ENCODE data around the gene ENO4.

Gene ENO4

DNA sequence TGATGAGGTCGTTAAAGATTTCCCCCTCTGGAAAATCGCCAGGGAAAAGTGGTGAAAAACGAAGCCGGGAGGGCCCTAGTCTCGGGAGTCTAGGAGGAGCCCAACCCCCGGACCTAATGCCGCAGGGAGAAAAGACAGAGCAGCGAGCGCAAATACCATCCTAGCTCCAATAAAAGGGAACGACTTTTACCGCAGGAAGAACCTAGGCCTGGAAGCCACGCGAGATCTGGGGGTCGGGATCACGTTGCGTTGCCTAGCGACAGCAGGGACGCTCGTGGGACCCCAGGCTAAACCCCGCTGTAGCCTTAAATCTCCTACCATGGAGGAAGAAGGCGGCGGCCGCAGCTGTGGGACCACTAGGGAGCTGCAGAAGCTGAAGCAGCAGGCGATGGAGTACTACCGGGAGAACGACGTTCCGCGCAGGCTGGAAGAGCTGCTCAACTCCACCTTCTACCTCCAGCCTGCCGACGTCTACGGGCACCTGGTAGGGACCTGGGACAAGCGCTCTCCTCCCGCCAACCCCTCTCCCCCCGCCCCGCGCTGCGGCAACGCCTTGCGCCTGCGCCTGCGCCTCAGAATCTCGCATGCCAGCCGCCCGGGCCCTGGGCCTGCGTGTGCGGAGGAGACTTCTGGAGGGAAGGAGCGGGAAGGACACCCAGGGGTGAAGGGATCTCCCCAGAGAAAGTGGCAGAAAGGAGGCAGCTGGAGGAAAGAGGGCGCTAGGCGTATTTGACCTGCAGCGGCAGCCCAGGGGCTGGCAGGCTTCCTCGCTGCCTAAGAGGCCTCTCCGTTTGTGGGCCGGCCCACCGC lies at the start of gene ENO4:
TSS of gene ENO4 (plus strand) at position 252 of the 810 bp plus-strand sequence. CDS start at position 320, 68 bp downstream.
- no peak for DNase-seq

DNA sequence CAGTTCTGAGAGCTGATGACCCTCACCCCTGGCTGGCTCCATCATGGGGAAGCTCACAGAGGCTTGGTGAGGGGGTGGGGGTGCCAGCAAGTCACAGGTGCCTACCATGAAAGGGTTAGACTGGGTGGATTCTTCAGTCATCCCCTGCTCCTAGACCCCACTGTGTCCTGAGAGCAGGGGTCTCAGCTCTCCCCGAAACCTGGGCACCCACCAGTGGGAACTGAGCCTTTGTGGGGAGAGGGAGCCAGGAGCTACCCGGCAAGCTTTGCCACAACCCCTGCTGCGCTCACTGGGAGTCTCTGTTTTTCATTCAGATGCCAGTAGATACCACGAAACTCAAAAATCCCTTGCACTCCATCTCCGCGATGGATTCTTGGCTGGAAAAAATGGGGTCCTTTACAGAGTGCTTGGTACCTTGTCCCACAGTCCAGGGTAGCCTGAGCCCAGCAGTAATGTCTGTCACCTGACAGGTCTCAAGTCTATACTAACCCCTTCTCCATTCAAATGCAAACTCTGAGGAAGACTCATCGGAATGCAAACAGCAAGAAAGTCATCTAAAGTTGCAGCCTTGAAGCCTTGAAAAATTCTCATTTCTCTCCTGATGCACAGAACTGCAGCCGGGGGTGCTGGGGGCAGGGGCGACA lies 48.9 kb upstream of the ENO4 start:
- DNase-seq: no peak

GRCh38 chr10:116801658-116802057 lies 47.6 kb upstream of the ENO4 start:
- DNase-seq: no peak

DNA sequence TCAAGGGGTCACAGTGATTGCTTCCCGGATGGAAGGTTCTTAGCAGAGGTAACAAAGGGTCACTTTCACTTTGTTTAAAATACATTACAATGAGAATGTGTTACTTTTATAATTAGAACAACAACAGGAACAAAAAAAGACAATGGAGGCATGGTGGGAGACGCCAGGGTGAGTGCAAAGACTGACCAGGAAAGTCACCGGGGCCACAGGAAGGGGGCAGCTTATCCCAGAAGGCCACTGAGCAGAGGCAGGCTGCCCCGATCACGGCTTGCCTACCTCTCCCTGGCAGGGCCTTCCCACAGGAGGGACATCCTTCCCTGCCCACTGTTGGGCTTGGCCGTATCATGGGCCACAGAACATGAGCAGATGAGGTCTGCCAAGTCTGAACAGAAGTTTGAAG lies 46.8 kb upstream of the ENO4 start:
- no peak for DNase-seq

DNA sequence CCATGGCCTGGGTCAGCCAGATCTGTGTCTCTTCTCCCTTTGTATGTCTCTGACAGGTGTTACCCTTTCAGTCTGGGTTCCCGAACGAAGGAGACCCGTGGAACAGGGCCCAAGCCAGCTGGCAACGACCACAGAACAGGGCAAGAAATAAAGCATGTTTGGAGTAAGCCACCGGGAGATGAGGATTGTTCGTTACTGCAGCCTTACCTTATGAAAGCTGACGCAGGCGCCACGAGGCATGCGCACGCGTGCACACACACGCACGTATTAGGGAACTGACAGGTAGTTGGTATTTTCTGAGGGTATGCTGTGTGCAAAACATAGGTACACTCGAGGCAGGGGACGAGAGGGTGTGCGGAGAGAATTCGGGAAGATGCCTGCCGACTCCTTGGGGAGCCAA lies 46.4 kb upstream of the ENO4 start:
- DNase-seq: no peak

GRCh38 chr10:116803451-116804249 lies 45.6 kb upstream of the ENO4 start:
- no peak for DNase-seq

DNA sequence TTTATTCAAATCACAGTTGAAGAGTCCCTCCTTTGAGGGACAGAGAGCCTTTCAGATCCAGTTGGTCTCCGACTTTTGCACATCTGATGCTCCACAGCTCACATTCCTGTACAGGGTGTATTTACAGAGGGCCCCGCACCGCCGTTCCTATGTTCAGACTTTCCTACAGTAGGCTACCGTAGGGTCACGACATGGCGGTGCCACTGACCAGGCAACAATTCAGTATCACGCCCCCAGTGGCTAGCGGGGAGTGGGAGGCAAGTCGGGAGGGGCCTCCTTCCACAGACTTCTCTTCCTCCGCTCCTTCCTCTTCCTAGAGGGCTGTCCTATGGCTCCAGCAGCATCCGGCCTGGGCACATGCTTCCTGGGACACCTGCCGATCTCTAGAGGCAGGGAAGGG lies 40.6 kb upstream of the ENO4 start:
- no peak for DNase-seq

GRCh38 chr10:116809483-116810119 lies 39.7 kb upstream of the ENO4 start:
- no peak for DNase-seq

DNA sequence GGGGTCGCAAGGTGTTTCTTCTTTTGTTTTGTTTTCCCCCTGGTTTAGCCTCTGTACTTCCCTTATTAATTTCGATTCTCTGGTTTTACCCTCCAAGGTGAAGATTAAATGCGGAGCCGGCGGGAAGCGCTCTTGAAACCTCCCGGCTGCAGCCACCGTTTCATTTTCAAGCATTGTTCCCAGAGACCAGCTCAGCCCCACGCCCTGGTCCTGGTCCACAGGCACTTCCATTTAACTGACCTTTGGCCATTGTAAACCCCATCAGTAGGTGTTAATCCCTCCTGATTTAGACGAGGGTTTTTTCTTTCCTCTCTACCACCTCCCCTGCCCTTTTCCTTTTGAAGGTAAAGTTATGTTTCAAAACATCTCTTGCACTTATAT lies 39.2 kb upstream of the ENO4 start:
- DNase-seq: no peak

GRCh38 chr10:116810895-116811294 lies 38.4 kb upstream of the ENO4 start:
- DNase-seq: no peak

GRCh38 chr10:116811691-116812090 lies 37.6 kb upstream of the ENO4 start:
- DNase-seq: no peak

- DNase-seq: no peak
Measured at GRCh38 chr10:116815641-116816415, 33.5 kb upstream of the ENO4 start.

DNA sequence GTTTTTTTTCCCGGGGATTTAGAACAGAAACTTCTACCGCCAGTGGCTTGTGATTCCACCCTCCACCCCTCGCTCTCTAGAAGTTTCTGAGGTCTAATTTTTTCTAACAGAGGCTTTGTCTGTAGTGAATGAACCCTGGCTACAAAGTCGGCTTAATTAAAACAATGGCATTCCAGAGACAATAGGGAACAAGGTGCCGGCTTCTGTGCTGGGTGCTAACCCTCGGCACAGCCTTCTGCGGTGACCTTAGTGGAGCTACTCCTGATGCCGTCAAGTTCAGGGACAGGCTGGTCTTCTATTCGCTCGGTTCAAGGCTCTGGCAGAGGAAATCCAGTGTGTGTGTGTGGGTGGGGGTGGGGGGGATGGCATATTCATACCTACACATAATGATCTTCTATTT lies 32.1 kb upstream of the ENO4 start:
- no peak for DNase-seq

DNA sequence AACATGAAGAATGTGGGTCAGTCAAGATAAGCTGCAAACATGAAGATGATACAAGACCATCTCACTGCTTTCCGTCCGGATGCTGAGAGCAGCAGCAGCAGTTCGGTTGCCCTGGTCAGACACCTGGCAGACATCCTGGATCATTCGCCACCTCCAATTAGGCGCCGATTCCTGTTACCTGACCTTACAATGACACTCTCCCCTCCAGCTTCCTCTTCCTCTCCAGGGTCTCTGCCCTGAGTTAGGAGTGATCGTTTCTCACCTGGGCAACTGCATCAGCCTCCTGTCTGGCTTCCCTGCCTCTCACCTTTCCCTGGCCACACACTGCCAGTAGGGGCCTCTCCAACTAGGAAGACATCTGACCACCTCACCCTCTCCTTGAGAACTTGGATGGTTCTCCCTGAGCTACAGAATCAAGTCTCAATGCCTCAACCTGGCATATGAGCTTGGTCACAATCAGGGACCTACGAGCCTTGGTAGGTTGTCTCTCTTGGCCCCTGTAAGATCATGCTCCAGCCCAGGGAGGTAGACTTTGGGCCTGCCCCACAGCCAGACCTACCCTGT lies 31.4 kb upstream of the ENO4 start:
- no peak for DNase-seq

DNA sequence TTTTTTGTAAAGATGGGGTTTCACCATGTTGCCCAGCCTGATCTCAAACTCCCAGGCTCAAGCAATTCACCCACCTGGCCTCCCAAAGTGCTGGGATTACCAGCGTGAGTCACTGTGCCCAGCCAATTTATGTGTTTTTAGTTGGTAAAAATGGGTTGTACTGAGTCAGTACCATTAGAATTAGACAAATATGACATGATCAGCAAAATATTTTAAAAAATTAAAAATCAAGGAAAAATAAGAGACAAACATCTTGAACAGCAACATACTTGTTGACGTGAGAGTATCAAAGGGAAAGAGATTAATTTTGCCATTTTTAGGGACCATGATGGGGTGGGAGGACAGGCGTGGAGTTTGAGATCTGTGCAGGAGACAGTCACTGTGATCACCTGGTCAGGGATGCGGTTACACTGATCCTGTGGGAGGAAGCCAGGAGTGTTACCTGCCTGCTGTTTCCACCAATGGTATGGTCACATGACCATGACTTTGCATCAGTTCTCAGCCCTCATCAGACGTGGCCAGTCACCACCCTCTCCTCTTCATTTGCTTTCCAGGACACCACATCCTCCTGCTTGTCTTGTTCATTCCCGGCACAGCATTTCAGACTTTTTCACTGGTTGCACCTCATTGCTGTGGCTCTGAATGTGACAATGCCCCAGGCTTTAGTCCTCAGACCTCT lies 29.2 kb upstream of the ENO4 start:
- no peak for DNase-seq

DNA sequence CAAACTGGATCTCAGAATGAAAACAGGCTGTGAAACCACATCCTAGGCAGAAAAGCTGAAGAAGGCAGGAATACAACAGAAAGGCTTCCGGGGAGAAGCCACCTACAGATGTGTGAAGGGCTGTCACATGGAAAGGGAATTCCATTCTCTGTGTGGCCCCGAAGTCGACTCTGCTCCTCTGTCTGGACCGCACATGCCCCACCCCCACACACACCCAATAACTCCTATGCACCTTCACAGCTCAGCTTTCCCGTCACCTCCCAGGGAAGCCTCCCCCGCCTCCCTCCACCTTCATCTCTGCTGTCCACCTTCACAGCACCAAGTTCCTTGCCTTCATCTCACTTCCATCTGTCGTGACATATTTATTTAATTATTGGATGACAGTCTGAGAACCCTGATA lies 23.4 kb upstream of the ENO4 start:
- DNase-seq: no peak

DNA sequence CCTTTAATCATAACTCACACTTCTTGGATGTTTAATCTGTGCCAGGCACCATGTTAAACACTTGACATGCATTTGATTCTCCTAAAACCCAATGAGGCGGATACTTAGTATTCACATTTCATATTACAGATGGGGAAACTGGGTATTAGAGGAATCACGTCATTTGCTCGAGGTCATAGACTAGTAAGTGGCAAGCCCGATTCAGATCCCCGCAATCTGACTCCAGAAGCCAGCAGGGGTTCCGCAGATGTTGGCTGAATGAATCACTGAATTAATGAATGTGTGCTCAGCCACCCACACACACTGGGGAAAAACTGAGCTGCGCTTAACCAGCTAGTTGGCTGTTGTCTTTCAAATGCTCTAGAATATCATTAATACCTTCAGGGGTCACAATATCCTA lies 22.5 kb upstream of the ENO4 start:
- no peak for DNase-seq

- DNase-seq: no peak
Measured at GRCh38 chr10:116827214-116827671, 22.1 kb upstream of the ENO4 start.

GRCh38 chr10:116828116-116828515 lies 21.2 kb upstream of the ENO4 start:
- DNase-seq: no peak

GRCh38 chr10:116829711-116830110 lies 19.6 kb upstream of the ENO4 start:
- DNase-seq: no peak

- no peak for DNase-seq
Measured at GRCh38 chr10:116831086-116831485, 18.2 kb upstream of the ENO4 start.
